Measurements from ENCODE around the gene PAQR3.
"Not testable (repeated sequence)": the region's sequence is repeated elsewhere in the genome, so short reads cannot be mapped to it uniquely, and the experiment has no call there.

The PAQR3 gene

GRCh38 chr4:78928835-78929234 is 10.4 kb downstream of the PAQR3 start:
- DNase-seq (ENCODE audit: low read depth in 4 of 4, low spot score in 1 of 4): no peak

GRCh38 chr4:78926826-78927225 is 12.4 kb downstream of the PAQR3 start:
- no peak for DNase-seq (ENCODE audit: low read depth in 4 of 4, low spot score in 1 of 4)

- DNase-seq (ENCODE audit: low read depth in 4 of 4, low spot score in 1 of 4): no peak
Observed at GRCh38 chr4:78923464-78924312, 15.6 kb downstream of the PAQR3 start.

GRCh38 chr4:78922207-78922606 is 17.0 kb downstream of the PAQR3 start:
- DNase-seq (ENCODE audit: low read depth in 4 of 4, low spot score in 1 of 4): no peak

GRCh38 chr4:78910612-78911011 is 28.6 kb downstream of the PAQR3 start:
- no peak for DNase-seq (ENCODE audit: low read depth in 4 of 4, low spot score in 1 of 4)

DNA sequence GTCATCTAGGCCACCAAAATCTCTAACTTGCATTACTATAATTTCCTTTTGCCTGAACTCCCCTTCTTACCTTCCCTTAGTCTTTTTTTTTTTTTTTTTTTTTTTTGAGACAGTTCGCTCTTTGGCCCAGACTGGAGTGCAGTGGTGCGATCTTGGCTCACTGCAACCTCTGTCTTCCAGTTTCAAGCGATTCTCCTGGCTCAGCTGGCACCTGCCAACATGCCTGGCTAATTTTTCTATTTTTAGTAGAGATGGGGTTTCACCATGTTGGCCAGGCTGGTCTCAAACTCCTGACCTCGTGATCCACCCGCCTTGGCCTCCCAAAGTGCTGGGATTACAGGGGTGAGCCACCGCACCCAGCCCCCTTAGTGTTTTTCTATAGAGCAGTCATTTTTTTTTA is 30.3 kb downstream of the PAQR3 start:
- DNase-seq (ENCODE audit: low read depth in 4 of 4, low spot score in 1 of 4): not testable (repeated sequence)

DNA sequence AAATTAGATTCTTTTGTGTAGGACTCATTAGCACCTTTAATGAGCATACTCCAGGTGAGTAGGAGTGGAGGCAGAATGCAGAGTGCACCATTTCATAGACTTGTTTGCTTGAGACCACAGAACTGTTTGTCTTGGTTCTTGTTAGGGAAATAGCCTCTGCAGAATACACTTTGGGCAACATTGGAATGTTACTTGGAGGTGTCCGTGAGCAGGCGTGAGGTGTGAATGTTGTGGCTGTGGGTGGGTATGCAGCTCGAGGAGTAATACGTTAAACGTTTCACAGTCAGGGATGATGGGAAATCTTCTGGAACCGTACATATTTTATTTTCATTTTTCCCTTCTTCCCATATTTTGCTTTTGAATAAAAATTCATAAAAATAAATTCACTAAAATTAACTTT is 31.6 kb downstream of the PAQR3 start:
- DNase-seq (ENCODE audit: low read depth in 4 of 4, low spot score in 1 of 4): no peak

DNA sequence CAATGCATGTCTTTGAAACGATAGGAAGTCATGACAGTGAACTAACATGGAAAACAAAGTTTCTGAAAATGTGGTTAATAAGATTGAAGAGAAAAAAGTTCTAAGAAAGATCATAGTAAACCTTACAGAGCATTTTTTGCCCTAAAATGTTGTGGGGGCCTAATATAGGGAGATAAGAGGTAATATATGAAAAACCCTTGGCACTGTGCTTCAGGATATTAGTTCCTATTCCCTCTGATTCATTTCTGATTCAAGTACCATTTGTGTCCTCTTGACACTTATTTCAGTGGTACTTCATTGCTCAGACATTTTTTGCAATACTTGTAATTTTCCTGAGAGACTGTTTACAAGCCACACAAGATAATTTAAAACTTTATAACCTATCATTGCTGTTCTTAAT is 35.1 kb downstream of the PAQR3 start:
- DNase-seq (ENCODE audit: low read depth in 4 of 4, low spot score in 1 of 4): no peak

- DNase-seq (ENCODE audit: low read depth in 4 of 4, low spot score in 1 of 4): no peak
Observed at GRCh38 chr4:78902298-78902697, 36.9 kb downstream of the PAQR3 start.

- no peak for DNase-seq (ENCODE audit: low read depth in 4 of 4, low spot score in 1 of 4)
Observed at GRCh38 chr4:78901882-78902281, 37.4 kb downstream of the PAQR3 start.

DNA sequence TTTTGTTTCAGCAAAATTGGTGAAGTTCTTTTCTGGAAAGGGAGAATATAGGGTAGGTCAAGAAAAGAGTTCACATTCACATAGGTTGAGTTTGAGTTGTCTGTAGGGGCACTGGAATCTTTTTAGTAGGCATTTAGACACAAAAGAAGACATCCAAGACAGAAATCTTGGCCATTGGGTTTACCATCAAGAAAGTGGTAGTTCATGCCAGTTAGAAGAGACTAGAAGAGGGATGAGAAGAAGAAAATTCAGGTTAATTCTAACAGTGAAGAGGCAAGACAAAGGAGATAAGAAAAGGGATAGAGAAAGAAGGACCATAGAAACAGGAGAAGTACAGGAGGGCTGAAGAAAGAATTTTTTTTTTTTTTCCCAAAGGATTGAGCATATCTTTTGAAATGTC is 39.9 kb downstream of the PAQR3 start:
- no peak for DNase-seq (ENCODE audit: low read depth in 4 of 4, low spot score in 1 of 4)

GRCh38 chr4:78889955-78890354 is 49.3 kb downstream of the PAQR3 start:
- no peak for DNase-seq (ENCODE audit: low read depth in 4 of 4, low spot score in 1 of 4)

DNA sequence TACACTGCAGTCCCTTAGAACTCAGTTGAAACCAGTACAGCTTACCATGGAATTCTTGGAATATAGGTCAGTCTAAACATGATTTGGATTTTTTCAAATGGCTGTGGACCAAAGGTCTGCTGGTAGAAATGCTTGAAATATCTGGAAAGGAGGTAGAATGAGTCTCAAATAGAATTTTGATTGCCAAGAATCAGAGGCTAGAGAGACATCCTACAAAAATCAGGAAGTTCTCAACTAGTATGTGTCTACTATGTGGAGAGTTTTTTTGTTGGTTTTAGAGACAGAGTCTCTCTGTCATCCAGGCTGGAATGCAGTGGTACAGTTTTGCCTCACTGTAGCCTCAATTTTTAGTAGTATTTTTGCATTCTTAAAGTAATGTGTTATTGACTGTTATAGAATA is 53.6 kb downstream of the PAQR3 start:
- DNase-seq (ENCODE audit: low read depth in 4 of 4, low spot score in 1 of 4): no peak

GRCh38 chr4:78880874-78881492 is 58.3 kb downstream of the PAQR3 start:
- no peak for DNase-seq (ENCODE audit: low read depth in 4 of 4, low spot score in 1 of 4)

- no peak for DNase-seq (ENCODE audit: low read depth in 4 of 4, low spot score in 1 of 4)
Observed at GRCh38 chr4:78878031-78878430, 61.2 kb downstream of the PAQR3 start.

DNA sequence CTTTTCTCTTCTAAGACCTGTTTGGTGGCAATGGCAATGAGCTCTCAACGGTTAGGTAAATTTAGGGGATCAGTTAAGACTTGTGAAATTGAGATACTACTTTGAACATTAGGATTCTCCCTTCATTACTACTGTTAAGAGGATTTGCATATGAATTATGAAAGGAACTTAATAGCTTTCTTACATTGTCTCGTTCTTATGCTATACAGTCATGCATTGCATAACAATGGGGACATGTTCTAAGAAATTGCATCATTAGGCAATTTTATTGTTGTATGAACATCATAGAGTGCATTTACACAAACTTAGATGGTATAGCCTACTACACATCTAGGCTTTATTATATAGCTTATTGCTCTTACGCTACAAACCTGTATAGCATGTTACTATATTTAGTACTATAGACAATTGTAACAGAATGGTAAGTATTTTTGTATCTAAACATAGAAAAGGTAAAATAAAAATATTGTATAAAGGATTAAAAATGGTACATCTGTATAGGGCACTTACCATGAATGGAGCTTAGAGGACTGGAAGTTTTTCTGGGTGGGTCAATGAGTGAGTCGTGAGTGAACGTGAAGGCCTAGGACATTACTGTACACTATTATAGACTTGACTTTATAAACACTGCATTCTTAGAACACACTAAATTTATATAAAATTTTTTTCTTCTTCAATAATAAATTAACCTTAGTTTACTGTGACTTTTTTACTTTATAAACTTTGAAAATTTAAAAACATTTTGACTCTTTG is 62.5 kb downstream of the PAQR3 start:
- no peak for DNase-seq (ENCODE audit: low read depth in 4 of 4, low spot score in 1 of 4)

DNA sequence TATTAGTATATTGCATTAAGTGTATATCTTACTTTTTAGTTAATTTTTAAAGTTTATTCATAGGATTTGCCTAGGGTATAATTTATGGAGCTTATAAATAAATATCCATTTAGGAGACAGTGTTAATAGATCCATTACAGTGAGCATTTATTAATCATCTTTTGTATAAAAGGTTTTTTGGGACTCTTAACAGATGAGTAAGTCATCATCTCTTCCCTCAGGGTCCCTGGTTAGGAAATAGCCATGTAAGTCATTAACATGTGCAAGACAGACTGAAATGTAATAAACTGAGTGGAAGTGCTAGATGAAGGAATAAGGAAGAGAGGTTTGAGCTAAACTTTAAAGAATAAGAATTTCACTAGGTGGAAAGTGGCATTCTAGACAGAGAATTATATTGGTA is 69.2 kb downstream of the PAQR3 start:
- DNase-seq (ENCODE audit: low read depth in 4 of 4, low spot score in 1 of 4): no peak

DNA sequence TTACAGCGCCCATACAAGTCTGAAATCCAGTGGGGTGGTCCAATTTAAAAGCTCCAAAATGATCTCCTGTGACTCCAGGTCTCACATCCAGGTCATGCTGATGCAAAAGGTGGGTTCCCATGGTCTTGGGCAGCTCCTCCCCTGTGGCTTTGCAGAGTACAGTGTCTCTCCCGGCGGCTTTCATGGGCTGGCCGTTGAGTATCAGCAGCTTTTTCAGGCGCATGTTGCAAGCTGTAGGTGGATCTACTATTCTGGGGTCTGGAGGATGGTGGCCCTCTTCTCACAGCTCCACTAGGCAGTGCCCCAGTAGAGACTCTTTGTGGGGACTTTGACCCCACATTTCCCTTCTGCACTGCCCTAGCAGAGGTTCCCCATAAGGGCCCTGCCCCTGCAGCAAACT is 70.5 kb downstream of the PAQR3 start:
- DNase-seq (ENCODE audit: low read depth in 4 of 4, low spot score in 1 of 4): not testable (repeated sequence)

DNA sequence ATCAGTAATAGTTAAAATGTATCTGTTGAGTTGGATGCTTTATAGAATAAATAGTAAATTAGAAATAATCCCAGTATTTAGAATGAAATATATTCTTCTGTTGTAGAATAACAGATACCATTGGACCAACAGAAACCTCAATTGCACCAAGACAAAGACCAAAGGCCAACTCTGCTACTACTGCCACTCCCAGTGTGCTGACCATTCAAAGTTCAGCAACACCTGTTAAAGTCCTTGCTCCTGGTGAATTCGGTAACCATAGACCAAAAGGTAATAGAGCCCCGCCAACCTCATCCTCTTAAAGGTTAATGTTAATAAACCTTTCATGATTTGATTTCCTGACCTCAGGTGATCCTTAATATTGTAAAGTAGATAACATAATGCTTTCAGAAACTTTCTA is 73.8 kb downstream of the PAQR3 start:
- DNase-seq (ENCODE audit: low read depth in 4 of 4, low spot score in 1 of 4): no peak

GRCh38 chr4:78864405-78865024 is 74.7 kb downstream of the PAQR3 start:
- peak in 1 of 4 experiments; percentile 6 for DNase-seq (ENCODE audit: low read depth in 4 of 4, low spot score in 1 of 4)

- no peak for DNase-seq (ENCODE audit: low read depth in 4 of 4, low spot score in 1 of 4)
Observed at GRCh38 chr4:78863991-78864390, 75.2 kb downstream of the PAQR3 start.

Data from stimulated activated CD4-positive, alpha-beta T cell treated with anti-CD3 and anti-CD28 coated beads, Interleukin-1b, Interleukin-23, amount 100 ng/mL, for 24 hours (primary cell).